GM18861 (cell line): ENCODE data around the gene TUBB.

ENCODE experiments used
- ATAC-seq: cut with Tn5 transposase; IDR thresholded peaks from one replicate; pipeline ENCODE4 v1.9.1; 2021; ENCODE audit not compliant: unreplicated experiment

Gene TUBB

DNA sequence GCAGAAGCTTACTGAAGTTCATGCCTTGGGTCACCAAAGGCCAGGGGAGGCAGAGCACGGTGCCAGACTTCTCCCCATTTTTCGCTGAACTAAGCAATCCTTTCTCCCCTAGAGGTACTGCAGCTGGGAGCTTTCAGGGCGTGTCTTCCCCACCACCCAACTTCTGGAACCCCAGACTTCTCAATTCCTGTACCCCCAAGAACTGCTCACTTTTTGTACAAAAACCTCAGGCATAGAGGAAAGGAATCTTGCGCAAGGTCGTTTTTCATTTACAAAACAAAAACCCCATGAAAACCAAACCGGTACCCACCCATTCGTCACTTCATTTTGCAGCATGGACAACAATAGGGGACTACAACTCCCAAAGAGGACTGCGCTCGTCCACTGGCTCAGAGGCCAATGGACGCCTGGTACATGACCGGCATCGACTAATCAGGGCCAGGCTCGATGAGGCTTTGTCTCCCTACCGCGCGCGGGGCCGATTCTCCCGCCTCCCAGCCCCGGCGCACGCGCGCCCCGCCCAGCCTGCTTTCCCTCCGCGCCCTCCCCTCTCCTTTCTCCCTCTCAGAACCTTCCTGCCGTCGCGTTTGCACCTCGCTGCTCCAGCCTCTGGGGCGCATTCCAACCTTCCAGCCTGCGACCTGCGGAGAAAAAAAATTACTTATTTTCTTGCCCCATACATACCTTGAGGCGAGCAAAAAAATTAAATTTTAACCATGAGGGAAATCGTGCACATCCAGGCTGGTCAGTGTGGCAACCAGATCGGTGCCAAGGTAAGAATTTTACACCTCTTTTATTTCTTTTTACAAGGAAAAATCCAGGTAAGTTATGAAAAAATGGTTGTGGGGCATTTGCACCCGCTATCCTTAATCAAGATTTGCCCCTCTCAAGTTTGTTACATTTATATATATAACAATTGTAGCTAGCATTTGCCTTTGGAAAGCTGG is at the start of gene TUBB:
TSS of gene TUBB (plus strand) at position 562 of the 947 bp plus-strand sequence. CDS start at position 717, 155 bp downstream.
- peak; percentile 42 for ATAC-seq

DNA sequence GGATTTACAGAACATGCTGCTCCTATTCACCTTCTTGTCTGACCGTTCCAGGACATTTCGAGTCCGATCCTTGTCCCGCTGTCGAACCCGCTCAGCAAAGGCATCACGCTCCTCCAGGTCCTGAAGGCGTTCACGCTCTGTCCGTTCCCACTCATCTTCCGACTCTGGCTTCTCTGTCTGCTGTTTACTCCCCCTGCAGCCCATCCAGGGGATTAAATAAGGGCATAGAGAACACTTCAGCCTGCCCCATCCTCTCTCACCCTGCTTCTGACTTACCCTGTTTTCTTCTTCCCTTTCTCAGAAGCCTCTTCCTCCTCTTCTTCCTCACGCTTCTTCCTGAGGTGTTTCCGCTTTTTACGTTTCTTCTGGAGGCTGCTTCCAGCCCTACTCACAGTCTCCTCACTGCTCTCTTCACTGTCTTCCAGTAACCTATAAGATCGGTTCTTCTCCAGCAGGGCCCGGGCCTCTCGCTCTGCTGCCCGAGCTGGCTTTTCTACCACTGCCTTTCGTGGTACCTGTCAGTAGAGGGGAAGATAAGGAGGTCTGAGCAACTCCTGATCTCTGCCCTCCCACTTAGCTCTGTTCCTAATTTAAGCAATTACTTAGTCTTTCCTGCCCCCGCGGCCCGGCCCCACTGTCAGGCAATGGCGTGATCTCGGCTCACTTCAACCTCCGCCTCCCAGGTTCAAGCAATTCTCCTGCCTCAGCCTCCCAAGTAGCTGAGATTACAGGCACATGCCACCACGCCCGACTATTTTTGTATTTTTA is 49.2 kb upstream of the TUBB start:
- ATAC-seq = no peak

DNA sequence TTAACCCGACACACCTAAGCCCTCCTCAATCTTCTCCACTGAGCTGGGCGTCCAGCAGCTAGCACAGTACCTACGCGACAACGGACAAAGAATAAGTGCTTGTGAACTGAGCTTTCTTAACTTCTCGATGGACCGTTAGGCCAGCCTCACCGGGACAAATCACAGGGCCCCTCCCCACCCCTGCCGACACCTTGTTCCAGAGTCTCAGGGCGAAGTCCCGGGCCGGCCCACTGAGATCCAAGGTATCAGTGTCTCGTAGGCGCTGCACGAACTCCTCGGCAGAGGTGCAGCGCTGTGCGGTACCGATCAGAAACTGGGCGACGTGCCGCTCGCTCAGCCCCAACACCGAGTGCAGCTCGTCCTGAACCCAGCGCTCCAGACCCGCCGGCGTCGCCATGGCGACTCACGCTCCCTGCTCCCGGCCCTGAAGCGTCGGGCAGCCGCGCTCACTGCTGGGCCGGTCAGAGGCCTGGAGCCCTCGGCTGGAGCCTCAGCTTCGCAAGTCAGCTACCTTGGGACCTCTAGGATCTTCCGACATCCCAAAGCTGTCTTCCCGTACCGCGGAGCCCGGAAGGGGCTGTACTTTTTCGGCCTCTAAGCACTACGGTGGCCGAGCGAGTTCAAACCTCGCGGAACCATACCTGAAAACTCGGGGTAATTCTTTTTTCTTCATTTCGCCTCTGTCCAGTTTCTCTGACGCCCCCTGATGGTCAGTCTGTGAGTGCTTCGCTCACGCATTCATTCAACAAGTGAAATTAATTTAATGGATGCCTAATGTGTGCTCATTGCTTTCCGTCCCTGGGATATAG is 47.5 kb upstream of the TUBB start, which contains the start of gene DHX16:
TSS of gene DHX16 (minus strand) at position 562 of the 809 bp plus-strand sequence. CDS start at position 397, 165 bp downstream.
- ATAC-seq = peak; percentile 78

DNA sequence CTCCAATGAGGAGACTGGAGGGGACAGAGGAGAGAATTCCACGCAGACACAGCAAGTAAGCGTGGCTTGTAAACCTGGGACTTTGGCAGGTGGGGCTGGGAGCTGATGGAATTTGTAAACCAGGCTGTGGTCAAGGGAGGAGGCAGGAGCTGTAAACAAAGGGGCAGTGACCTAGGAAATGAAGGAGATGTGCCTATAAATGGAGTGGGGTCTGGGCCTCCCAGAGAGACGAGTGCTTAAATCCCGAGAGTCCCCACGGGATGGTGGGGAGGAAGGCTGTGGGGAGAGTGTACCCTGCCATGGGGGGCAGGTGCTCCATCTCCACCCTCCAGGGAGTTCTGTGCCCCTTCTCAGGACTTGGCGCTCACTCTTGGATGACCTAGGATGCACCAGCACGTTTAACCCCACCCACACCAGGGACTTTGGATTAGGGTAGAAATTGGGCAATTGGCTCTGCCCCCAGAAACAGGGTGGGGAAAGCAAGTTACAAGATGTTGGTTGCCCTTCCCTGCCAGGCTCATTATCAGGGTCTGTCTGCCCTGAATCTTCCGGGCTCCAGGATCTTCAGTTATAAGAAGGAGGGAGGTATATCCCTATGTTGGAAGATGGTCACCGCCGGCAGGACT is 43.4 kb upstream of the TUBB start:
- ATAC-seq = no peak

DNA sequence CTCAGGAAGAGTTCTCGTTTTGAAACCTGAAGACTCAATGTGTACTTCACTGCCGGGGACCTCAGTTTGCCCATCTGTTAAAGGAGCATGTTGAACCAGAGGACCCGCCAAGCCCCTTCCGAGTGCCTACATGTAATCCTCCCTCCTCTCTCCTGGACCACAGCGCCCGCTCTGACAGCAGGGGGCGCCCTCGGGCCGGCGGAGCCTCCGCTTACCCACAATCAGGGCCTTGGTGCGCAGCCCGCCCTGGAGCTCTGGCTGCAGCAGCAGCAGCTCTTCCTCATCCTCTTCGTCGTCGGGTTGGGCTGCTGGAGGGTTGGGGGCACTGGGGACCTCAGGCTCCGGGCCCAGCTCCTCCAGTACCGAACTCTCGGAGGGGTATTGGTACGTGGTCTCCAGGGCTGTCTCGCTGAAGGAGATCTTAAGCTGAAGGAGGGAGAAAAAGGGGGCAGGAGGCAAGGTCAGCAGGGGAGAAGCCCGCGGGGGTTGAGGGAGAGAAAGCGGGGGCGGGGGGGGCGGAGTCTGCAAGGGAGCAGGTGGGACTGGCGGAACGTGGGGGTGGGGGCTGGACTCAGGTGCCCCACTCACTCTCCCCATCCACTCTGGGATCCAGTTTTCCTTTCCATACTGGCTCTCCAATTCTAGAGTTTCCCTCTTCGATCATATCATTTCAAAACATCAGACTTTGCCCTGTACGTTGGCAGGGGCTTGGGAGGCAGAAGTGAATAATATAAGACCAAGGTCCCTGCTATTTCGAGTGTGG is 41.0 kb upstream of the TUBB start:
- ATAC-seq = peak; percentile 45

DNA sequence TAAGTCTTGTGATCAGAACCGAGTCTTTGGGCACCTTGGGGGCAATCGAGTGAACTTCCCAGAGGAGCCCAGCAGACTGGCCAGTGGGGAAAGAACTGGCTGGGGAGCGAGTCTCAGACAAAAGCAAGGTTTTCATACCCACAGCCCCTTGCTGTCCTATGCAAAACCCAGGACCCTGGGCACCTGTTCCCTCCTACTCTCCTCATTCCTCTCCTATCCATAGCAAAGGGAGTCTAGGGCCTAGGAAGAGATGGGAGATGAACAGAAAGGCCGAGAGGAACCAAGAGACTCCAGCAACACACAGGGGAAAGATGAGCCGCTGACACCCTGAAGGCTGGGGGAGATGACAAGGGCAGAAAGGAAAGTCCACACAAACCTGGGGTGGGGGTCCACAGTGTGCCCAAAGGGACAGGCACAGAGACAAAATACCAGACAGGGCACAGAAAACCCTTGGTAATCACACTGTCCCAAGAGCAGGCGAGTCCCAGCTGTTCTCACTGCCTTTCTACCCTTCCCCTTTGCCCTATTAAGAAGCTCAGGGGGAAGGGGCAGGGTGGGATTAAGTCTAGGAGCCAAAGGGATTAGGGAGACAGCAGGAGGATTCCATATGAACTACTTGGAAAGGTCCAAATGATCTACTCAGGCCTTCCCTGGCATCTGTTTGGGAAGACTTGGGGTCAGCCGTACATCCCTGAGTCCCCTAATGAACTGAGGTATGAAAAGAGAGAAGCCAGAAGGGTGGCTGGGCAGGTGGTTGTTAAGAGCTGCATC is 40.2 kb upstream of the TUBB start:
- no peak for ATAC-seq

DNA sequence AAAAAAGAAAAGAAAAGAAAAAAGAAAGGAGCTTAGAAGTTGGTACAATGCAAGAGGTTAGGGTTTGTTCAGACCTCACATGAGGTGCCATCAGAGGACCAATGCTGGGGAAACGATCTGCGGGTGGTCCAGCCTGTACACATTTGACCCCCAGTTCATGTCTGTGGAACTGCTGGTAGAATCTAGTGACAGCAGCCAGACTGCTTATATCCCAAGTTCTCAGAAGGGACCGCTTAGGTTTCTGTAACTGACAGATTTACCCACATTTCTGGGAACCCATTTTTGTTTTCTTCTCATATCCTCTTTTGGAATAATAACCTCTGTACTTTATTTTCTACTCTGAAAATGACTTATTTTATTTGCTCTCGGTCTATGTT is 38.4 kb upstream of the TUBB start:
- ATAC-seq = no peak

DNA sequence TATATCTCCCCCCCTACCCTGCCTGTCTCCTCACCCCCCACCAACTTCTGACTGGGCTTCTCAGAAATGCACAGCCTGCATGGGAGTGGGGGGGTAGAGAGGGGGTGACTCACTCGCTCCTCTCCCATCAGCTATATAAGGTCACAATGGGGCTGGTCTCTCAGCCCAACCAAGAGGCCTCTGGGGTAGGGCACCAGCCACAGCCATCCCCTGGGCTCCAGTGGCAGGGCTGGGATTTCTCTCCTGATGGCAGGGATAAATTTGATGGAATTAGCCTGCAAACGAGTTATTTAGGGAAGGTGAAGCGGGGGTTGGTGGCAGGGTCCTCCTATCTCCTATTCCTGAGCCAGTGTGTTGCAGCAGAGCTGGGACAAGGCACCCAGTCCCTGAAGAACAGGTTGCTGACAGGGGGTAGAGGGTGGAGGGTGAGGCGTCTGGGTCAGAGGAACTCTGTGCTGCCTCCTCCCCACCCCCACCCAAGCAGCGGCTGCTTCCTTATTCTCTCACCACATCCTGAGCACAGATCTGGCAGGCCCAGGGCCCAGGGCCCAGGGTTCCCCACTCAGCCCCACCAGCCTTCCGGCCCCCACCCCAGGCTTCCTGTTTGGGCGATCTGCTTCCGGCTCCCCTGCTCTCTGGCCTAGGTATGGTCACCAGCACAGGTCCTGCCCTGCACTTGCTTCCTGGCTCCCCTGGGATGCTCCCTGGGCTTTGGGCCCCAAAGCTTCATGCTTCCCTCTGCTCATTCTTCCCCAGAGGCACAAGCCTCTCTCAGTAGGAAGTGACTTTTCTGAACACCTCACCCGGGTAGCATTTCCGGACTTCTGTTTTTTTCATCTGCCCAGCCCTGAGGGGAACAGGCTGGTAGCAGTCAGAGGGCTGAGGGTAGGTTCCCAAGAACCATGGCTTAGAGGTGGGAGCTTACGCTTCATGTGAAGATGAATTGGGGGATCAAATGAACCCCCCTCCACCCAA is 37.7 kb upstream of the TUBB start:
- ATAC-seq = no peak

DNA sequence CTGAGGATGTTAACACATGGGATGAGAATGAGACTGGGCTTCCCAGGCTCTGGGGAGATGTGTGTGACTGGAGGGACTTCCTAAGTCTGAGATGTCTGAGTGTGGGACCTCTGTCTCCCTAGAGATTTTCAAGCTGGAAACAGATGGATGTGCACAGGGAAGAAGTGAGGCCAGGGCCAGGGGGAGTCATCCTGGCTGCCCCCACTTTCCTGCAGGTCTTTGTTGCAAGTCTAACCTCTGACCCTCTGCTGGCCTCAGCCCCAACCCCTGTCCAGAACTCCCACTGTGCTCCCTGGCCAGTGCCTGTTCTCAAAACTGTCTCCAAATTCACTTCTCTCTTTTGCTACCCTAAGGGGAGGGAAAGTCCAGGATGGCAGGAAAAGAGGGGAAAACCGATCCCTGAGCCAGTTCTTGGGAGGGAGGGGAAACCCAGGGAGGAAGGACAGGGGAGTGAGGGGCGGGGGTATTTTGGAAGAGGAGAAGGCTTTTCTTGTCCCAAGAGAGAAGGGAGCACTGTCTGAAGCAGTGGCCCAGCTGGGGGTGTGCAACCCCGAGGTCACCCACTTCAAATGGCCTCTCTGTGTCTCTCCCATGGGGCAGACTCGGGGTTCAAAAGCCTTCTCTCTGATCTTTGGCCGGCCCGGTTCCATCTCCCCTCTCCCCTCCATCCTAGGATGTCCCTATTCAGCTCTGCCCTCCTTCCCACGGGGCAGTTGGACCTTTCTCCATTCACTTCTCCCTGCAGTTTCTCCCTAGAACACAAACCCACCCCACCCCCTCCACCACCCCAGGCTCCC is 36.8 kb upstream of the TUBB start:
- no peak for ATAC-seq

DNA sequence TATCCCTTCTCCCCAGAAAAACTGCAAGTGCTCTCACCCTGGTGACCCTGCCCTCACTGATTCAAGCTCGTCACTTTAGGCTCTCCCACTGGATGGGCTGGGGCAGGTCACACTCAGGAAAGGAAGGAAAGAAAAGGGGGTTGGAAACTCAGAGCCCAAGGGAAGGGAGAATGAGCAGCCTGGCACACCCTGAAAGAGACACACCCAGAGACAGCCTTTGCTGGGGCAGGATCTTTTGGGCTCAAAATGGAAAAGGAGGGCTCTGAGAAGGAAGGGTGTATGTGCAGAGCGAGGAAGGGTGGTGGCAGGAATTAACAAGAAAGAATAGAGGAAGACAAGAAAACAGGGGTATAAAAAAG is 36.2 kb upstream of the TUBB start:
- no peak for ATAC-seq

DNA sequence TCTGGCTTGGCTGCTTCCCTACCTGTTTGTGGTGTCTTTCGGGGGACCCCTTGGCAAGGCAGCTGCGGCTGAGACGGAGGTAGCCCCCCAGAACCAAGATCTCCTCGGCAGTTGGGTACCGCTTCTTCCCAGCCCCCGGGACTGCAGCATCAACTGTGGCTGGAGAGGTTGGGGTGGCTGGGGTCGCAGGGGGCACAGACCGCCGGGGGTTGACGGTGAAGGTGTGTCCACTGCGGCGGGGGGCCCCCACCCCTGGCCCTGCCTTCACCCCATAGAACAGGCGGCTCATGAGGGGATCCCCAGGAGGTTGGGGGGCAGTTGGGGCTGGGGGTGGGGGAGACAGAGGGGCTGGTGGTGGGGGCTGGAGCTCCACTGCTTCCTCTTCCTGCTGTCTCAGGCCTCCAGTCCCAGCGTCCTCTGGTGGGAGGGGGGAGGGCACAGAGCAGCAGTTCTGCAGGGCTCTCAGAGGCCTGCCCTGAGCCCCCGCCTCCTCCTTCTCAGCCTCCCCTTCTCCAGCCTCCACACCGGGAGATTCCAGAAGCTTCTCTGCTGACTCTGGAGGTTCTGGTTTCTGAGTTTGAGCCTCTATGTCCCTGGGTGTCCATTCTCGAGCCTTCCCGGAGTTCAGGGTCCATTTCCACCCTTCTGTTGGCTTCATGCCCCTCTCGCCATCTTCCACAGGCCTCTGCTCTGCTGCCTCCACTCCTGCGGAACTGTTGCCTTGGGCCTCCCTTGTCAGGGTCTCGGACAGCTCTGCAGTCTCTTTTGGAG is 35.6 kb upstream of the TUBB start:
- no peak for ATAC-seq

DNA sequence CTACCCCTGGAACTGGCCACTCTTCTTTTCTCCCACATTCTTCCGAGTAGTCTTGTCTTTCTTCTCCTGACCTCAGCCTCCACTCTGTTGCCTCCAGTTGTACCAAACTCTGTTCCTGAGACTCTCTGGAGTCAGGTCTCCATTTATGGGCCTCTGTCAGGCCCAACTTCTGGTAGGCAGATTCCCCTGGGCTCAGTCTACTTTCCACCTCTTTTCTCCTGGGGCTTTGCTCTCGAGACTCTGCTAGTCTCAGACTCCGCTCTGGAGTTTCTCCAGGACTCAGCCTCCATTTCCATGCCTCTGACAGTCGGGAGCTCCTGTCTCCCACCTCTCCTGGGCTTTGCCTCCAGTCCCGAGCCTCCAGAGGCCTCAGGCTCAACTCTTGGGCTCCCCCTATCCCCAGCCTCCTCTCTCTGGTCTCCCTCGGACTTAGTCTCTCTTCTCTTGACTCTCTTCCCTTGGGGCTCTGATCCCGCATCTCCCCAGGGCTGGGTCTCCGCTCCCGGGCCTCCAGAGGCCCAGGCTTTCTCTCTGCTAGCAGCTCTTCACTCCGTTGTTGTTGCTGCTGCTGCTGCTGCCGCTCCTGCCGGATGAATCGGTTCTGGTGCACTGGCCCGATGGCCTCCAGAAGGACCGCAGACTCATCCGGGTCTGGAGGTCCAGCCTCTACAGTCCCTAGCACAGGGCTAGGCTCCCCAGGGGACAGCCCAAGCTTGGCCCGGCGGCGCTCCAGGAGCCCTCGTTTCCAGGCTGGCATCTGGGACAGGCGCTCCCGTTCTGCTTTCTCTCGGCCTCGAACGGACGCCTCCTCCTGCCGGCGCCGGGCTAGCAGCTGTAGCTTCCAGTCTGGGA is 34.8 kb upstream of the TUBB start:
- ATAC-seq = no peak

DNA sequence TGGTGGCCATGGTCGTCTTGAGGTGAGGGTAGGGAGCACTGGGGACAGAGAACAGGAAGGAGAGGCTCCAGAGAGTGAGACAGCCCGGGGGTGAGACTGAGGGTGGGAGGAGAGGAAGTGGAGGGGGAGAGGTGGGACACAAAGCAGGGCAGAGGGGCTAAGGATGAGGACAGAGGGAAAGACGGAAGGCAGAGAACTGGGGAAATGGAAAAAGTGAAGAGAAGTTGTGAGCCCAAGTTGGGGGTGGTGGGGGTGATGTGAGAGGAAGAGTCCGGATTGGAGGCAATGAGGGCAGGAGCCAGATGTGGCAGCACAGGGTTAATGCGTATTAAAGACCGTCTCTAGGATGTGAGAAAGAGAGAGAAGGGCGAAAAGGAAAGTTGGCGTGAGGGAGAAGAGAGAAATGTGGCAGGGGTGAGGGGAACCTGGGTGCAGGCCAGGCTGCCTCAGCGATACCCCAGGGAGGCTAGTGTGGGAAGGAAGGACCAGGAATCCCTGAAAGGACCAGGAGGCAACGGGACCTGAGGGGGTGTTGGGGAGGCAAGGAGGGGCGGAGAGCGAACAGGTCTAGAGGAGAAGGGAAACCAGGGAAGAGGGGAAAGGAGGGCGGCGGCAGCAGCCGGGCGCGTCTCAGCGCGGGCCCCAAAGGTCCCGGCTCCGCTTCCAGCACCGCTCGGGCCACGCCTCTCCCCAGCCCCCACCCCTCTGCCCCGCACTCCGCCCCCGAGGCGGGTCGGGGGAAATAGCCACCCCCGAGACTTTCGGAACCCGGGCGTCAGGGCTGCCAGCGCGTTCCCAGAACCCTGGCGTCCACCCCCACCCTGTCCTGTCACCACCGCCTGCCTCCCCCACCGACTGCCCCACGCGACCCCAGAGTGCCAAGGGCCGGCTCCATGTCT is 33.9 kb upstream of the TUBB start, which contains the start of gene PPP1R18:
TSS of gene PPP1R18 (minus strand) at position 637 of the 899 bp plus-strand sequence. CDS start at position 10, 627 bp downstream.
- no peak for ATAC-seq

DNA sequence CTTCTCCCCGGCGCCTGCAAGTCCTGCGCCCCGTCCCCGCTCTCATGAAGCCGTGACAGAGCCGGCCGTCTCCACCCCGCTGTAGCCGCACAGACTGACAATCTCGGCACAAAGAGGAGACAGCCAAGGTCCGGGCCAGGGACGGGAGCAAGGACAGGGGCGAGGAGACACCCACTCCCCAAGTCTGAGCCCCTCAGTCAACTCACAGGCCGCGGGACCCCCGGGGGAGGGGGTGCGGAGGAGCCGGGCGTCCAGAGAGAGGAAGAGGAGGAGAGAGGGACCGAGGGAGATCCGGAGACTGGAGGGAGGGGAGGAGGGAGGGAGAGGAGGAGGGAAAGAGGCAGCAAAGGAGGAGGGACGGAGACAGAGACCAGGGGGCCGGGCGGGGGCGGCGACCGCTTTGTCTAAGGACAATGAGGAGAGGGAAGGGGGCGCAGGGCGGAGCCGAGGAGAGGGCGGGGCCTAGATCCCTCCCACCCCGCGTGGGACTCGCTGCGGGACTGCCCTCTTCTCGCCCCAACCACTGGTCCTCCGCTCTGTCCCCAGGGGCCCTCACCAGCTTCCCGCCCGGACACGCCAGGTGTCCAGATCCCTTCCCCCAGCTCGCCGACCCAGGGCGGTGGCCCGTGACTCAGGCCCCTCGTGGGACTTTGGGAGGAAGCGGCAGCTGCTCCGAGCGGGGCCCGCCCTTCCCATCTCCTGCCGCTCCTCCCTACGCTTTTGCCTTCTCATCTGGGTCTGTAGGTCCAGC is 33.1 kb upstream of the TUBB start:
- peak; percentile 36 for ATAC-seq
